A673 (cell line): ENCODE data around the gene PEX1.

ENCODE experiments used
- EZH2 ChIP-seq: fragments of 200-600 bp; sonication (generic); IDR thresholded peaks from 2 replicates; pipeline ENCODE4 v1.6.1; 2017; ENCODE audit warnings: borderline replicate concordance, low read depth, mild to moderate bottlenecking, mixed read lengths, antibody characterized with exemption, low read length; ENCODE audit not compliant: poor library complexity, severe bottlenecking
- TF ChIP-seq, protein P1 (sequence below): fragments of 300-800, 200-600 bp; sonication (generic); conservative IDR thresholded peaks from 2 replicates; pipeline ENCODE4 v1.5.1; 2017; ENCODE audit warnings: low read depth, mild to moderate bottlenecking, antibody characterized with exemption, low read length, moderate library complexity, mixed read lengths

DNA sequence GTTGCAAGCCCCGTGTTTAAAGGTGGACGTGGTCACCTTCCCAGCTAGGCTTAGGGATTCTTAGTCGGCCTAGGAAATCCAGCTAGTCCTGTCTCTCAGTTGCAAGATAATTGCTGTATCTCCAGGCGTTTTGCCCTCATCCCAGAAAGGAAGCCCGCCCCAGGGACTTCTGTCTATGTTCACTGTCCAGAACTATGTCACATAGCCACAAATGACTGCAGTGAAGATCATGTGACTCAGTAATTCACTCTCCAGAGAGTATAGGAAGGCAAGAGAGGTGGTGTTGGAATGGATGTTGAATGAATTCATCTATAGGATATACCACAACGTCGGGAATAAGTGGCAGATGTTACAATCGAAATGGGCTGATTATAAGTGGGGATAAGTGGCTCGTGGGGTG is 50.2 kb downstream of the PEX1 start:
- TF ChIP-seq, protein P1, sequence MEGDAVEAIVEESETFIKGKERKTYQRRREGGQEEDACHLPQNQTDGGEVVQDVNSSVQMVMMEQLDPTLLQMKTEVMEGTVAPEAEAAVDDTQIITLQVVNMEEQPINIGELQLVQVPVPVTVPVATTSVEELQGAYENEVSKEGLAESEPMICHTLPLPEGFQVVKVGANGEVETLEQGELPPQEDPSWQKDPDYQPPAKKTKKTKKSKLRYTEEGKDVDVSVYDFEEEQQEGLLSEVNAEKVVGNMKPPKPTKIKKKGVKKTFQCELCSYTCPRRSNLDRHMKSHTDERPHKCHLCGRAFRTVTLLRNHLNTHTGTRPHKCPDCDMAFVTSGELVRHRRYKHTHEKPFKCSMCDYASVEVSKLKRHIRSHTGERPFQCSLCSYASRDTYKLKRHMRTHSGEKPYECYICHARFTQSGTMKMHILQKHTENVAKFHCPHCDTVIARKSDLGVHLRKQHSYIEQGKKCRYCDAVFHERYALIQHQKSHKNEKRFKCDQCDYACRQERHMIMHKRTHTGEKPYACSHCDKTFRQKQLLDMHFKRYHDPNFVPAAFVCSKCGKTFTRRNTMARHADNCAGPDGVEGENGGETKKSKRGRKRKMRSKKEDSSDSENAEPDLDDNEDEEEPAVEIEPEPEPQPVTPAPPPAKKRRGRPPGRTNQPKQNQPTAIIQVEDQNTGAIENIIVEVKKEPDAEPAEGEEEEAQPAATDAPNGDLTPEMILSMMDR = no peak
- TF ChIP-seq EZH2 = no peak
